ENCODE measurements around the gene MED9.
"Not testable (repeated sequence)": the region's sequence is repeated elsewhere in the genome, so short reads cannot be mapped to it uniquely, and the experiment has no call there.

MED9 gene

DNA sequence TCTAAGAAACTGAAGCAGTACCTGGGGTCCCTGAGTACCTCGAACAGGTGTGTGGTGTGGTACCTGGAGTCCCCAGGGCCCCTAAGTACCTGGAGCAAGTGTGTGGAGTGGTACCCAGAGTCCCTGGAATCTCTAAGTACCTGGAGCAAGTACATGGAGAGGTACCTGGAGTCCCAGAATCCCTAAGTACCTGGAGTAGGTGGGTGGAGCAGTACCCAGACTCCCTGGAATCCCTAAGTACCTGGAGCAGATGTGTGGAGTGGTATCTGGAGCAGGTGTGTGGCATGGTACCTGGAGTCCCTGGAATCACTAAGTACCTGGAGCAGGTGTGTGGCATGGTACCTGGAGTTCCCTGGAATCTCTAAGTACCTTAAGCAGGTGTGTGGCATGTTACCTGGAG is 22.5 kb upstream of the MED9 start:
- DNase-seq (ENCODE audit: low read depth, low spot score), result no peak
- no peak overlapping the region for H3K27ac ChIP-seq

DNA sequence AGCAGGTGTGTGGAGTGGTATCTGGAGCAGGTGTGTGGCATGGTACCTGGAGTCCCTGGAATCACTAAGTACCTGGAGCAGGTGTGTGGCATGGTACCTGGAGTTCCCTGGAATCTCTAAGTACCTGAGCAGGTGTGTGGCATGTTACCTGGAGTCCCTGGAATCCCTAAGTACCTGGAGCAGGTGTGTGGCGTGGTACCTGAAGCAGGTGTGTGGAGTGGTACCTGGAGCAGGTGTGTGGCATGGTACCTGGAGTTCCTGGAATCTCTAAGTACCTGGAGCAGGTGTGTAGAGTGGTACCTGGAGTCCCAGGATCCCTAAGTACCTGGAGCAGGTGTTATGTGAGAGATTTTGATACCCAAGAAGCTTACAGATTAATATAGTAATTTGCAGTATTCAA is 22.1 kb upstream of the MED9 start:
- DNase-seq (ENCODE audit: low read depth, low spot score); H3K27ac ChIP-seq: not testable (repeated sequence)

DNA sequence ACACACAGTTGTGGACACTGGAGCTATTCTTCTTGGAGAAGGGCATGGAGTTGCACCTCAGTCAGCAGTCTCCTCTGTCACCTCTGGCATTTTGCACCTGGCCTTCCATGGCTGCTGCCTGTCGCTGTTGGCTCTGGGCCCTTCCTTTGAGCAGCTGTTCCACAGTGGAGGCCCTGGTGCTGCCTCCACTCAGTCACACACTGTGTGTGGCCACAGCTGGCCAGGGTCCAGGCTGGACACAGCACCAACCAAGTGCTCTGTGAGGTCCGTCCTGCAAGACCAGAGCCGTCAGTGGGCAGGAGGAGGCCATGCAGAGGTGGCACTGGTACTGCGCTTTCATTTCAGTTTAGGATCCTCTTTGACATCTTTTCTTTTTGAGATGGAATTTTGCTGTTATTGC is 21.6 kb upstream of the MED9 start:
- H3K27ac ChIP-seq, result no peak overlapping the region
- DNase-seq (ENCODE audit: low read depth, low spot score), result no peak

DNA sequence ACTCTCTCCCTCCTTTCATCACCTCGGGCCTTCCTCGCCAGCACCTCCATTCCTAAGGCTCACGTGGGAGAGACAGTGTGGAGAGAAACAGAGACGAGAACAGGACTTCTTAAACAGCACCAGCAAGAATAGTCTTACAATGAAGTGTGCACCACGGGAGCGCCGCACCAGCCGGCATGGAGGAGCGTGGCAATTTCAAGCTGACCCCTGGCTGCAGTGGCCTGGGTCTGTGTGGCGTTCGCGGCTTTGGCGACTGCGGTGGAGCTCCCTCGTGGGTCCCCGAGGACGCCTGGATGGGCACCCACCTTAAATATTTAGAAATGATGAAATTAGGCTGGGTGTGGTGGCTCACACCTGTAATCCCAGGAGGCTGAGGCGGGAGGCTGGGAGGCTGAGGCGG is 20.5 kb upstream of the MED9 start:
- no peak for DNase-seq (ENCODE audit: low read depth, low spot score)
- no peak overlapping the region for H3K27ac ChIP-seq

DNA sequence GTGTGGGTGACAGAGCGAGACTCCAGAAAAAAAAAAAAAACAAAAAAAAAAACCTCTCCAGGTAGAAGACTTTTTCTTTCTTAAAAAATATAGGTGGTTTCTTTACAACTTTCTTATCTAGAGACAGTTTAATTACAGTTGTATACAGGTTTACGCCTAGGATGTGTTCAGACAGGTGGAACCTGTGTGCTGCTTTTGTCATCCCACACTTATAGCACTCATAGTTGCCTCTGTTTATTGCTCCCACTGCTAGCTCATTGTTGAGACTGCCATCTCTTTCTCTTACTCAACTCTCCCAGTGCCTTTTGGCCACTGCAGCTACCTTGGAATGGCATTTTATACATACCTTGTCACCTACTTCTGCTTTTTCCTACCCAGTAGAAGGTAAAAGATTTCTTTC is 19.1 kb upstream of the MED9 start:
- no peak for DNase-seq (ENCODE audit: low read depth, low spot score)
- no peak overlapping the region for H3K27ac ChIP-seq

DNA sequence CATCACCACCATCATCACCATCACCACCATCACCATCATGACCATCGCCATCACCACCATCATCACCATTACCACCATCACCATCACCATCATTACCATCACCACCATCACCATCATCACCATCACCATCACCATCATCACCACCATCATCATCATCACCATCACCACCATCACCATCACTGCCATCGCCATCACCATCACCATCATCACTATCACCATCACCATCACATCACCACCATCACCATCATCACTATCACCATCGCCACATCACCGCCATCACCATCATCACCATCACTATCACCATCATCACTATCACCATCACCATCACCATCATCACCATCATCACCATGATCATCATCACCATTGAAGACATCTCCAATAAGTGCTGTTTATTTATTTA is 16.8 kb upstream of the MED9 start:
- DNase-seq (ENCODE audit: low read depth, low spot score), result no peak
- no peak overlapping the region for H3K27ac ChIP-seq

DNA sequence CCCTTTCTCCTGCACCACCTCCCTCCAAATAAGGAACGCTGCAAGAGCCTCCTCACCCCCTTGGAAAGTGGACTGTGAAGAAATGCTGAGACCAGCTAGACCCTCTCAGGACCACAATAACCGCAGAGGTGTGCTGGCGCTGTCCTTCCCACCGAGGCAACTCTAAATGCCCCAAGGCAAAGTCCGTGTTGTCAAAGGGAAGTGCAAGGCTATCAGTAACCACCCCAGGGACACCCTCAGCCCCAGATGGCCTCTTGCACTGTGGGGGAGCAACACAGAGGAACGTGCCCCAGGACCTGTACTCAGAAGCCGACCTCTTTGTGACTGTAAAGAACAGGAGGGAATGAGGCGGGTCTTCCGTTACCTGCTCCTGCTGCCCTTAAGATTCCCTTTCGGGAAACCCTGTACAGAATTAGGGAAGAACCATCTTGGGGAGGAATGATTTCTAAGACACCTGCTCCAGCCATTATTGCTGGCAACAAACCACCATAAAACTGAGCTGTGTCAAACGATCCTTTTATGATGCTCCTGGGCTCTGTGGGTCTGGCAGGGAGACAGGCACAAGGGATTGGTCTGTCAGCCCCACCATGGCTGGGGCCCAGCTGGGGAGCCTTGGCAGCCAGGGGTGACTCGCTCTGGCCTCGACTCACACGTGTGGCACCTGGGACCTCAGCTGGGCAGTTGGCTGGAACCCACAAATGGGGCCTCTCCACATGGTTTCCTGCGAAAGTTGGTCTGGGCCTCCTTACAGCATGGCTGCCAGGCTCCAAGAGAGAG is 14.6 kb upstream of the MED9 start:
- H3K27ac ChIP-seq, result no peak overlapping the region
- DNase-seq (ENCODE audit: low read depth, low spot score), result no peak

DNA sequence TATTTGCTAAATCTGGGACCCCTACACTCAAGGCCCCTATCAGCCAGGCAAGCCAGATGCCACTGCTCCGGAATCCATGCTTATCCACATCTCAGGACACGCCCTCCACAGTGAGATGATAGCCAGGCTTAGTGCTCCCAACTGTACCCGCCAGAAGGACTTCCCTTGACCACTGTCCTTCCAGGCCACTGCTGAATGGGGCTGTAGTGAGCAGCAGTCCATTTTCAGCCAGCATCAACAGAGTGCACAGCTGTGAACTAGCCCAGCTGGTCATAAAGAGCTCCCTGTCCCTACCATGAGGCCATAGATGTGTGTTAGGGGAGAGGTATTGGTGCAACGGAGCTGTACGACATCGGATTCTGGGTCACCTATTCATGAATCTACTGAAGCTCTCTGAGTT is 13.0 kb upstream of the MED9 start:
- no peak overlapping the region for H3K27ac ChIP-seq
- no peak for DNase-seq (ENCODE audit: low read depth, low spot score)

DNA sequence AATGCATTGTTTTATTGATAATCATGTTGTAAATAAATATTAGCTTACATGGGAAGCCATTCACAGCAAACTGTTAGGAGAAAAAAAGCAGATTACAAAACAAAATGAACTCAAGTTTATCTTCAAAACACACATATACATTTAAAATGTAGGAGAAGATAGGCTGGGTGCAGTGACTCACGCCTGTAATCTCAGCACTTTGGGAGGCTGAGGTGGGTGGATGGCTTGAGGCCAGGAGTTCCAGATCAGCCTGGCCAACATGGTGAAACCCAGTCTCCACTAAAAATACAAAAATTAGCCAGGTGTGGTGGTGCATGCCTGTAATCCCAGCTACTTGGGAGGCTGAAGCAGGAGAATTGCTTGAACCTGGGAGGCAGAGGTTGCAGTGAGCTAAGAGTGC is 10.9 kb upstream of the MED9 start:
- H3K27ac ChIP-seq; DNase-seq (ENCODE audit: low read depth, low spot score): not testable (repeated sequence)

DNA sequence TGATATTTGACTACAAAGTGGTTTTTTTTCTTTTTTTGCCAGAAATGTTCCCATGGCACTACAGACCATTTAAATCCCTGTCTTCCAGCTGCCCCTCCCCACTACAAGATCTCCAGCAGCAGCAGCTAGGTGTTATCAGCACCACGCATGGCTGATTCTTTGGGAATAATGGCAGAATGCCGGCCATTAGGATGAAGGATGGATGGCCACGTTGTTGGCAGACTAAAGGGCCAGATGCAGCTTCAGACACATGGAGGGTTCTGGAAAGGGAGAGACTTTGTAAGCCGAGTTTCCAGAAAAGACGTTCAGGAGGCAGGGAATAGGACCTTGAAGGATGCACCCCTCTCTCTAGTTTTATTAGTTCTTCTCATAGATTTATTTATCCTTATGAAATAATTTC is 10.3 kb upstream of the MED9 start:
- no peak overlapping the region for H3K27ac ChIP-seq
- no peak for DNase-seq (ENCODE audit: low read depth, low spot score)

DNA sequence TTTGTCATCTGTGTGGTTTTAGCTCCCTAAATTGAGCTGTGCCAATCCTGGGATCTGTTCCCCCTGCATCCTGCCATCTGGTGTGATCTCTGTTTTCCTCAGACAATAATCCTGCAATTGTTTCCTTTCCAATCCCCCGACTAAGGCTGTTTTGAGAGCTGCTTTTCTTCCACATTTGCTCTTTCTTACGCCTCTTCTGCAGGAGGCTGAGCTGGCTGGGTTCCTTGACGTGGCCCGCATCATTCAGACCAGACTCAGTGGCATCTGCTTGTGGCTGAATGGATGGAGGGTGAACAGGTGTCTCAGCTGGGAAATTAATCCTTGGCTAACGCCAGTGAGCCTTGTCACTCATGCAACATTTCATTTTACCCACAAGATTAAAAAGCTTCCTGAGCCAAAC is 9.8 kb upstream of the MED9 start:
- no peak overlapping the region for H3K27ac ChIP-seq
- no peak for DNase-seq (ENCODE audit: low read depth, low spot score)

DNA sequence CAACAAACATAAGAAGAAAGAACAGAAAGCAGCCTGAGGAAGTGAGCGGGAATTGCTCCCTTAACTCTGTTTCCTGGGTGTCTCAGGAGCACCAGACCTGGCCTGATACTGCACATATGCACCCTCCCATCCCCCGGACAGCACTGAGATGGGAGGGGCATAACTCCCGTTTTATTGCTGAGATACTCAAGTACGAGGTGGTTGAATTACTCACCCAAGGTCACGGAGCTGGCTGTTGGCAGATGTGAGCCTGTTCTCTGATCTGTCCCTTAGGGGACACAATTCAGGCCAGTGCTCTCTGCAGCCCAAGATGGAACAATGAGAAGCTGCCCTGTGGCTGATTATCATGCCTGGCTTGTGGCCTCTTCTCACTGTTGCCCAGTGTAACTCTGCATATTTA is 9.1 kb upstream of the MED9 start:
- no peak for DNase-seq (ENCODE audit: low read depth, low spot score)
- no peak overlapping the region for H3K27ac ChIP-seq

DNA sequence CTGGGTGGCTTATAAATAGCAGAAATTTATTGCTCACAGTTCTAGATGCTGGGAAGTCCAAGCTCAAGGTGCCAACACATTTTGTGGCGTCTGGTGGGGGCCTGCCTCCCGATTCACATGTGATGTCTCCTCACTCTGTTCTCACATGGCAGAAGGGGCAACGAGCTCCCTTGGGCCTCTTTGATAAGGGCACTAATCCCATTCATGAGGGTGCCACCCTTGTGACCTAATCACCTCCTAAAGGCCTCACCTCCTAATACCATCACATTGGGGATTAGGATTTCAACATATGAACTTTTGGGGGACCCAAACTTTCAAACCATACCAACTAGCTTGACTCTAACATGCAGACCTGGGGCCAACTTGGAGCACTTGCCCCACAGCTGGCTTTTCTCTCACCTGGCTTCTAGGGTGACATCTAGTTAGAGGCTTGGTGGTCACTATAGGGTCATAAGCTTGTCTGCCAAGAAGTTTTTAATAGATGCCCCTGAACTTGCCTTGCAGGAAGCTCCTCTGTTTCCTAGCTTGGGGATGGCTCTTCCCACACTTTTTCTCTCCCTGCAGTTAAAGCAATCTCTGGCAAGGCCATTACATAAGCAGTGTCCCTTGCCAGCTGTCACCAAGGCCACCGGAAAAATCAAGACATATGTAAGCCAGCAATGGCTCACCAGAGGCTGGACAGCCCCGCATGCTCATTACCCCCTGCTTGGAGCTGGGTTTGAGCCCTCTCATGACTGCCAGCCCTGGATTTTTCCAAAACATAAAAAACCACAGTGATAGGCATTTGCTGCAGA is 8.4 kb upstream of the MED9 start:
- H3K27ac ChIP-seq, result no peak overlapping the region
- no peak for DNase-seq (ENCODE audit: low read depth, low spot score)

DNA sequence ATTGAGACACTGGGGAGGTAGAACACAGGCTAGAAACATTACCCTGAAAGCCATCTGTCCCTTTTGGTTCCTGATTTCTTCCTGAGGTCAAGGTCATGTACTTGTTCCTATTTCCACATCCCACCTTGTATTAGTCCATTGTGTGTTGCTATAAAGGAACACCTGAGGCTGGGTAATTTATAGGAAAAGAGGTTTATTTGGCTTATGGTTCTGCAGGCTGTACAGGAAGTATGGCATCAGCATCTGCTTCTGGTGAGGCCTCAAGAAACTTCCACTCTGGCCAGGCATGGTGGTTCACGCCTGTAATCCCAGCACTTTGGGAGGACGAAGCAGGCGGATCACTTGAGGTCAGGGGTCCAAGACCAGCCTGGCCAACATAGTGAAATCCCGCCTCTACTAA is 7.4 kb upstream of the MED9 start:
- no peak overlapping the region for H3K27ac ChIP-seq
- no peak for DNase-seq (ENCODE audit: low read depth, low spot score)

DNA sequence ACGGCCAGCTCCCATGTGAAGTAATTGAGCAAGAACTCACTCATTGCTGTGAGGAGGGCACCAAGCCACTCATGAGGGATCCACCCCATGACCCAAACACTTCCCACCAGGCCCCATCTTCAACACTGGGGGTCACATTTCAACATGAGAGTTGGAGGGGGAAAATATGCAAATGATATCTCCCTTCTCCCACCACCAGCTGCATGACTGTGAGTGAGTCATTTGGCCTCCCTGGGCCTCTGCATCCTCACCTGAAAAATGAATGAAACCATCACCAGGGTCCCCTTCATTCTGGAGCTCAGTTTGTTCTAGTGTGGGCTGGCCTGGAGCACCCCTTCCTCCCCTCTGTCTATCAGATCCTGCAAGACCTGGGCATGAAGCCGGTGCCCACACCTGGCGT is 6.8 kb upstream of the MED9 start:
- no peak for DNase-seq (ENCODE audit: low read depth, low spot score)
- H3K27ac ChIP-seq, result no peak overlapping the region

DNA sequence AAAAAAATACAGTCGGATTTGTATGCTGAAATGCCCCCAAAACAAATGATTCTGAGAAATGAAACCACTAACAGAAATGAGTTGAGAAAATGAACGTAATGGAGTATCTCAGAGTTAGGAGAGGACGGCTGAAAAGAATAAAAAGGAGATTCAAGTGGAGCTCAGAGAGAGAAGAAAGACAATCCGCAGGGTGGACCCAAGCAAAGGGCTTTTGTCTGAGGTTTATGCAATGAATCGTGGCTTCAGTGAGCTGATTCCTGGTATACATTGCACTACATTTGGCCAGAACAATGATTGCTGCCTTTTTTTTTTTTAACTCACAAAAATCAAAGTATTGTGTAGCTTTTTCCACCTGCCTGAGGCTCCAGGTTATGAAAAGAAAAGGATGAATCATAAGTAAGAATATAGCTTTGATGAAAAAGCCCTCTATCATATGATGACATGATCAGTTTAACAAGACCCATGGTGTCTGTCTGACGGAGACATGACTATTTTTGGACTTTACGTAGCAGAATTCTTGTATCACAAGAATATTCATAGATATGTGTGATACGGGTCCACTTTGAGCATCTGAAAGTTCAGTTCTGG is 4.4 kb upstream of the MED9 start:
- H3K27ac ChIP-seq, result no peak overlapping the region
- DNase-seq (ENCODE audit: low read depth, low spot score), result no peak

DNA sequence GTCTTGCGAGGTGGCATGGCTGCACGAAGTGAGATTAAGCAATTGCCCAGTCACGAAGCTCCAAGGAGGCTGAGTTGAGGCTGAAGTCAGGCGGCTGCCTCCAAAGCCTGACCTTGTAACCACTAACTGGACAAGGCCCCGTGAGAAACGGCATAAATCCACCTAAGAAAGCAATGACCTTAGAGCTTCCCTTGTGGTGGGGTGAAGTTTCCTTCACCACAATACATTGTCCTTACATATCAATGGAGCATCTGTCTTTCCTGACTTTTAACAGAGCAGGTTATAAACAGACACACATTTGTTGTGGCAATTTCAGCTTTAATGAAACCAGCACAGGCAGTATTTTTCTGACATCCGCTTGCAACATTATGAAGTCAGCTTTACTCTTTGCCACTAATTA is 2.5 kb upstream of the MED9 start:
- no peak for DNase-seq (ENCODE audit: low read depth, low spot score)
- H3K27ac ChIP-seq, result no peak overlapping the region

DNA sequence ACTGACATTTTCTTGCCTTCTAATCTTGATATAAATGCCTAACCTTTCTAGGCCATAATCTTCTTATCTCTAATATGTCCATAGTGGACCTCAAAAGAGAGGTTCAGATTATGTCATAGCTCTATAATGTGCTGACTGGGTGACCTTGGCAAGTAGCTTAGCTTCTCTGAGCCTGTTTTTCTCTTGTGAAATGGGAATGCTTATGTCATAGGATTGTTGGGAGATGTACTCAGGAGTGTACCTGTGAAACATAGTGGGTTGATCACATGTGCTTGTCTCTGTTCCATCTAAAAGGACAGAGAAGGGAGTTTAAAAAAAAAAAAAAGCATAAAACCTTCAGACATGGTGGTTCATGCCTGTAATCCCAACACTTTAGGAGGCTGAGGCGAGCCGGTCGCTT is 2.4 kb downstream of the MED9 start:
- H3K27ac ChIP-seq, result no peak overlapping the region
- no peak for DNase-seq (ENCODE audit: low read depth, low spot score)

DNA sequence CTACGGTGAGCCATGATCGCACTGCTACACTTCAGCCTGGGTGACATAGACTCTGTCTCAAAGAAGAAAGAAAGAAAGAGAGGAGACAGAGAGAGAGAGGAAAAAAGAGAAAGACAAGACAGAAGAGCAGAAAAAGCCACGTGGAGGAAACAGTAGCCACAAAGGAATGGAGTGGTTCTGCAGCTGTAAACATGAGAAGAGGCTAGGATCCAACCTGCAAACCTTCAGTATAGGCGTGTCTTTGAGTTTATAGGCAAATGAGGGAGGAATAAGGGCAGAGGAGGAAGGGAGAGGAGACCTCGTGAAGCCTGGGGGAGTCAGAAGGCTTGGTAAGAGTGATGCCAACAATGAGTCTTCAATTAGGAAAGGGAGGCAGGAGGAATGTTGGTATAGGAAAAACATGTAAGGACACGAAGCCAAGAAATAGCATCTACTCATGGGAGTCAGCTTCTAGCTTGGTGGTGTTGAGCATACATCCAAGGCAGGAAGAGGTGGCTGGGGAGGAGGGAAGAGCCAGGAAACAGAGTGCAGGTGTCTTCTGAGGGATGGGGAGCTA is 3.9 kb downstream of the MED9 start:
- DNase-seq (ENCODE audit: low read depth, low spot score), result peak; percentile 29
- H3K27ac ChIP-seq, result peak overlapping the region; percentile 39

DNA sequence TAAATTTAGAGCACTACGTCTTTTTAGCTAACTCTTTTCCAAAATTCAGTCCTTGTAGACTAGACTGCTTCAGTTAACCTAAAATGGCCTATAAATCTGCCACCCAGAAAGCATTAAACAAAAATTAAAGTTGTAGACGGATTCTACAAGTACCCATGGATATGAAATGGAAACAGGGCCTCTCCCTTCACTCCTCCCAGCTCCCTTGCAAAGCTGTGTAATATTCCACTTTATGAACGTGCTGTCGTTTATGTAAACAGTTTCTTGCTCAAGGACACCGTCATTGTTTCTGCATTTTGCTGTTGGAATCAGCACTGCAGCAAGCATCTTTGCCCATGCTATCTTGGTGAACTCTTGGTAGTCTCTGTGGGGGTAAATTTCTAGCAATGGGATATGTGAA is 5.1 kb downstream of the MED9 start:
- no peak overlapping the region for H3K27ac ChIP-seq
- DNase-seq (ENCODE audit: low read depth, low spot score), result no peak

DNA sequence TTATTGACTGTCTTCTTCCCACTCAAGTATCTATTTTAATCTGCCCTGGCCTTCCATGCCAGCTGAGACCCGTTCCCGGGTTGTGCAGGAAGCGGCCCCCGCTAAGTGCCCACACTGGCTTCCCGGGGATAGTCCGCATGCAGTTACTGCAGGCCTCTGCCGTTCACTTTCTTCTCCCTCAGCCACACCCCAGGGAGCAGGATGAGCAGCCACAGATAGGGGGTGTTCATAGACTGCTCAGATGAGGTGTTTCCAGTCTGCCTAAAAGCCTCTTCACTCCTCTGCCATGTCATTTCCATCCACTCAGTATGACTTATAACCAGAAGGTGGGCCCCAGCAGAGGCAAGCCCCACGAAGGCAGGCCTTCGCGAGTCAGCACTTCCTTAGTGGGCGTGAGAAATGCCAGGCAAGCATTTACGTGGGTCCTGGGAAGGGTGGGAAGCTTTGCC is 7.7 kb downstream of the MED9 start:
- H3K27ac ChIP-seq, result no peak overlapping the region
- DNase-seq (ENCODE audit: low read depth, low spot score), result no peak
